HG02798 (cell line): ENCODE measurements around the gene CASP1.

Experiments used
- ATAC-seq: cut with Tn5 transposase; IDR thresholded peaks from one replicate; pipeline ENCODE4 v1.9.1; 2021; ENCODE audit warnings: mild to moderate bottlenecking; ENCODE audit not compliant: unreplicated experiment, poor library complexity

CASP1 gene

DNA sequence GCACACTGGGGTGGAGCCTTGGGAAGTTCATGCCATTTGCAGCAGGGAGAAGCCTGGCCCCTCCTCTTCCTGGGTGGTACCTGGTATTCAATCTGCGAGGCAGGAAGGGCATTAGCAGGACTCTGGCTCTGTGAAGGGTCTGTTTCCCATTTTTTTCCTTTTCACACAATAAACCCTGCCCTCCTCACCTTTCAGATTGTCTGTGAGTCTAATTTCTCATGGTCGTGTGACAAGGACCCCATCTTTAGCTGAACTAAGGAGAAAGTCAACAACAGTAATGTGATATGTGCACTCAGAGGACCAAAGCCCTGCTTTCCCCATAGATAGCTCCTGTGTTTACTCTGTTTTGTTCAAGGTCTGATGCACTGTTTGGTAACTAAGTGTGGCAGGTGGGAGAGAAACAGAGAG lies 39.9 kb downstream of the CASP1 start:
- ATAC-seq, result no peak

DNA sequence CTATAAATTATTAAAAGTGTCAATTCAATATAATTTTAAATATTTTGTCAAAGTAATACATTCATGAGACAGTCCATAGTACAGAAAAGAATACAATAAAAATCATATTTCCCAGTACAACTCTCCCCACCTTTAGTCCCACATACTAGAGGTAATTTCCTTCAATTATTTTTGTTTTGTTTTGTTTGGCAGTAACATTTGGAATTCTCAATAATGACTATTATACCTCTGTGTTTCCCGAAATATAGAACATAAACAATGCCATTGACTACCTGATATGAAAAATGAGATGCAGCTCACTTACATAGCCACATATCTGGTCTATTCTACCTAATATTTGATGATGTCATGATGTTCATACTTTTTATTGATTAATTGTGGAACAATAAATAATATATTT lies 42.2 kb downstream of the CASP1 start:
- no peak for ATAC-seq

DNA sequence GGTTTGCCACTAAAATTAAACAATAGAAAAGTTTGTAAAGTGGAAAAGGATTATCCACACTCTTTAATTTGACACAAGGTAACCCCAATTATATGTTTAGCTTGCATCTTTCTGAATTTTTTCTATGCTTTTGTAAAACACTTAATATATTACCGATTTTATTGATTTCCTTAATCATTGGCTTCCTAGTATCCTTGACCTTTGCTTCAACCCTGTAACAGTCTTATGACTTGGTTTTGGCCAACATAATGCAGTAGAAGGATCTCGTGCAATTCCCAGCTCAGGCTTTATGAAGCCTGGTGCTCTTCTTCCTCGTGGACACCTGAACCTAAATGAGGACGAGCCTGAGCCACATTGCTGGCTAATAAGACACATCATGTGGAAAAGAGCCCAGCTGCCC lies 43.0 kb downstream of the CASP1 start:
- no peak for ATAC-seq

DNA sequence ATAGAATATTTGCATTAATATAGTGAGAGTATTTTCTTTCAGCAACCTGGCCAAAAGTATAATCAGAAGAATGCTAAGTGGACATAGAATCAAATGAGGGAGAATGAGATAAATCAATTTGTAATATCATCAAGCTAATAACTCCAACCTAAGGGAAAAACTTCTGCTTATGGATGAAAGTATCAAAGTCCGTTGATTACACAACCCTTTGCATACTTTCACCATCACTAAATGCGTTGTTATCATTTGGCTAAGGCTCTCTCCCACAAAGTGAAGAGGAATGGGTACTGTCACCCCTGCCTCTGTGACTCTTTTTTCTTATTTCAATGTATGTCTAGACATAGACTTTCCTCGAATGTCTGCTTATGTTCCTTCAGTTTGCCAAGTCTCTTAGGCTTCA lies 50.1 kb downstream of the CASP1 start:
- ATAC-seq, result no peak

DNA sequence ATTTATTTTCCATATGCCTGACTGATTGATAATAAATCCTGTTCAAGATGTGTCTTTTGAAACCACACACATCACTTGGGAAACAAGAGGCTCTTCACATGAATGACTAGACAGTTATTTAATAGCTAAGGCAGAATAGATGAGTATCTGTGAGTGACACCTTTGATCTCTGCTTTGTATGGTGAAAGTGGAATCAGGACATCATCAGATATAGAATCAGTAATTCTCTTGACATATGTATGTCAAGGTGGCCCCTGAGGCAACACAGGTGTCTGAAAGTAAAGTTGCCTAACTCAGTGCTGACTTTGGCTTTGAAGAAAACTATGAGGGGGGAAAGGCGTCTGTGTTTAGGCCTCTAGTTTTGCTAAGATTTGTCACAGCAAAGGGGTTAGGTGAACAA lies 55.1 kb downstream of the CASP1 start:
- ATAC-seq, result no peak
